GM20431 (cell line): Measurements from ENCODE around the gene SHANK1.

Experiments
- in situ Hi-C: fragments of 300-500 bp; cut with MseI, MboI; formaldehyde crosslinking; loops from one replicate; pipeline ENCODE4 v1.15.0; 2020; ENCODE audit warnings: low sequenced_read_pairs; ENCODE audit not compliant: unreplicated experiment

Gene SHANK1

GRCh38 chr19:50716178-50717025, 3.2 kb downstream of the SHANK1 start:
- in situ Hi-C loops = no loop called here

GRCh38 chr19:50713556-50714236, 5.9 kb downstream of the SHANK1 start:
- in situ Hi-C loops = no loop called here

GRCh38 chr19:50712833-50713232, 6.8 kb downstream of the SHANK1 start:
- in situ Hi-C loops = no loop called here

GRCh38 chr19:50711805-50712204, 7.8 kb downstream of the SHANK1 start:
- in situ Hi-C loops = no loop called here

GRCh38 chr19:50711196-50711595, 8.4 kb downstream of the SHANK1 start:
- in situ Hi-C loops = no loop called here

- in situ Hi-C loops = no loop called here
These were observed 9.0 kb downstream of the SHANK1 start for GRCh38 chr19:50710612-50711011.

- in situ Hi-C loops = no loop called here
These were observed 9.5 kb downstream of the SHANK1 start for GRCh38 chr19:50710094-50710493.

- in situ Hi-C loops = no loop called here
These were observed 11.3 kb downstream of the SHANK1 start for GRCh38 chr19:50708179-50708879.

- in situ Hi-C loops = no loop called here
These were observed 13.2 kb downstream of the SHANK1 start for GRCh38 chr19:50706387-50706786.

GRCh38 chr19:50705422-50706019, 14.1 kb downstream of the SHANK1 start:
- in situ Hi-C loops = no loop called here

- in situ Hi-C loops = no loop called here
These were observed 15.4 kb downstream of the SHANK1 start for GRCh38 chr19:50703915-50704796.

GRCh38 chr19:50702871-50703829, 16.5 kb downstream of the SHANK1 start:
- in situ Hi-C loops = no loop called here

- in situ Hi-C loops = no loop called here
These were observed 17.3 kb downstream of the SHANK1 start for GRCh38 chr19:50702158-50702870.

GRCh38 chr19:50701367-50701985, 18.1 kb downstream of the SHANK1 start:
- in situ Hi-C loops = no loop called here

GRCh38 chr19:50697414-50698124, 22.0 kb downstream of the SHANK1 start:
- in situ Hi-C loops = no loop called here

- in situ Hi-C loops = no loop called here
These were observed 23.5 kb downstream of the SHANK1 start for GRCh38 chr19:50696094-50696483.
